Caco-2 (cell line): ENCODE measurements around the gene PKD2. TPM values are rescaled to one million over a fixed set of nuclear protein-coding genes. Genes with fewer than 3 reads are reported as not detected.

Source experiments
- BruUV-seq: library from RNA; stranded (reverse); fragments of 400-500 nt; replicated peaks from 2 replicates; lab custom pipeline; 2021; lab: Mats Ljungman, UMichigan
- CTCF ChIA-PET: fragments of 300-600 bp; sonication (Branson Sonifier 250); formaldehyde crosslinking; loops from one replicate; lab custom pipeline; 2022; ENCODE audit warnings: antibody characterized with exemption; lab: Charles Lee
- POLR2A ChIA-PET: fragments of 300-600 bp; sonication (Branson Sonifier 250); formaldehyde crosslinking; loops from one replicate; lab custom pipeline; 2022; ENCODE audit warnings: antibody characterized with exemption; lab: Charles Lee
- DNase-seq, 2 experiments: peaks; one replicate each; pipeline versions ENCODE4 v3.0.0 to v3.0.0-alpha.2; 2020 to 2022
- H3K27me3 ChIP-seq: replicated peaks from 2 replicates; pipeline ENCODE4 v1.6.0; 2011; ENCODE audit warnings: low read length; ENCODE audit not compliant: control insufficient read depth, insufficient read depth
- H3K36me3 ChIP-seq: 2 replicates; pipeline ENCODE4 v1.5.1; 2011; ENCODE audit warnings: low read length; ENCODE audit not compliant: control insufficient read depth, insufficient read depth
- H3K4me1 ChIP-seq: fragments of 250-450 bp; sonication (Bioruptor Pico); 2 replicates; pipeline ENCODE4 v1.5.1; 2020; ENCODE audit warnings: mild to moderate bottlenecking
- H3K4me3 ChIP-seq: 2 replicates; pipeline ENCODE4 v1.5.1; 2011; ENCODE audit warnings: low read depth, mild to moderate bottlenecking, control low read depth, low read length
- H3K9me3 ChIP-seq: fragments of 250-450 bp; sonication (Bioruptor Pico); 2 replicates; pipeline ENCODE4 v1.5.1; 2020; ENCODE audit warnings: mild to moderate bottlenecking, moderate library complexity
- H3K27ac Mint-ChIP-seq: one replicate; pipeline ENCODE4 v1.8.0; 2022; ENCODE audit warnings: mixed read lengths; ENCODE audit not compliant: unreplicated experiment
- H3K27me3 Mint-ChIP-seq: one replicate; pipeline ENCODE4 v1.8.0; 2022; ENCODE audit warnings: mixed read lengths; ENCODE audit not compliant: insufficient read depth, unreplicated experiment
- H3K36me3 Mint-ChIP-seq: one replicate; pipeline ENCODE4 v1.8.0; 2022; ENCODE audit warnings: mild to moderate bottlenecking, mixed read lengths; ENCODE audit not compliant: insufficient read depth, unreplicated experiment
- H3K4me1 Mint-ChIP-seq: one replicate; pipeline ENCODE4 v1.8.0; 2022; ENCODE audit warnings: low read depth, mixed read lengths; ENCODE audit not compliant: unreplicated experiment
- H3K4me3 Mint-ChIP-seq: one replicate; pipeline ENCODE4 v1.8.0; 2022; ENCODE audit warnings: mild to moderate bottlenecking, moderate library complexity, mixed read lengths; ENCODE audit not compliant: unreplicated experiment
- H3K9me3 Mint-ChIP-seq: one replicate; pipeline ENCODE4 v1.8.0; 2022; ENCODE audit warnings: mixed read lengths; ENCODE audit not compliant: unreplicated experiment
- CTCF ChIP-seq, 2 experiments: fragments of 200-600 bp in 1 of 2; IDR thresholded peaks; 1 replicate in 1 of 2; 2 replicates in 1 of 2; pipeline versions ENCODE4 v1.5.1 to v1.8.0; 2011 to 2022; ENCODE audit warnings: antibody characterized with exemption in 1 of 2, control low read depth in 1 of 2, inconsistent platforms in 1 of 2, low read depth in 1 of 2, low read length in 1 of 2, mild to moderate bottlenecking in 1 of 2, moderate library complexity in 1 of 2; ENCODE audit not compliant: insufficient read depth in 1 of 2, severe bottlenecking in 1 of 2, unreplicated experiment in 1 of 2
- intact Hi-C: fragments of 100-400 bp; cut with micrococcal nuclease; formaldehyde crosslinking; loops from one replicate; pipeline ENCODE4 v1.10.0; 2022; ENCODE audit not compliant: unreplicated experiment
- total RNA-seq: library from RNA; stranded (reverse); gene quantifications from 2 replicates; pipeline ENCODE4 v1.2.3, GENCODE V29; 2022

PKD2 gene
- total RNA-seq, 1 experiment from 2014 or later = 7.3 TPM

DNA sequence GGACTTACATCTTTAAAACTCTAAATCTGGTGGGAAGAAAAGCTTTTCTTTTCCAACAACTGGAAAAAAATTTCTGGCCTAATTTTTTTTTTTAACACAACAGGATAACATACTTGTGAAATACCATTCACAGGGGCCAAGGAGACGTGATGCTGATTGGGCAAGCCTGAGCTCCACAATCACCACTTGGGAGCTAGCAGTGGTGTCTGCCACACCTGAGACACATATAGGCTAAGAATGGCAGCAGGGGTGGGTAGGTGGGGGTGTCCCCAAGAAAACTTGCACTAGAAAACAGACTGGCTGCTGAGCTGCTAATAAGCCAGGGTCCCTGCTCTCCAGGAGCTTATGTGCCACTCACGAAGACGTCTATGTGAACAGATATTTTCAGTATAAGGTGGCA, 5.6 kb upstream of the PKD2 start:
- Mint-ChIP-seq H3K4me3 (no peak overlapping the region), H3K36me3 (no peaks in the 10 kb centered on the region), H3K9me3 (no peaks in the 10 kb centered on the region), H3K27me3 (peaks cover 12% of the 10 kb centered on the region), H3K4me1 (peaks cover 7% of the 10 kb centered on the region), H3K27ac (no peak overlapping the region)
- BruUV-seq = no TSS peak
- ChIA-PET CTCF (no interaction called here), POLR2A (no interaction called here)
- Histone ChIP-seq H3K4me3 (no peak overlapping the region), H3K27me3 (no peaks in the 10 kb centered on the region), H3K9me3 (no peaks in the 10 kb centered on the region), H3K36me3 (no peaks in the 10 kb centered on the region), H3K4me1 (no peaks in the 10 kb centered on the region)
- no peak for DNase-seq
- no peak for TF ChIP-seq CTCF (IDR thresholded peaks at IDR 0.05; ENCODE audit: insufficient read depth in 1 of 2, low read depth in 1 of 2, low read length in 1 of 2, severe bottlenecking in 1 of 2, unreplicated experiment in 1 of 2)
- intact Hi-C loops = no loop called here

GRCh38 chr4:88002786-88003185, 4.6 kb upstream of the PKD2 start:
- no peak for TF ChIP-seq CTCF (IDR thresholded peaks at IDR 0.05; ENCODE audit: insufficient read depth in 1 of 2, low read depth in 1 of 2, low read length in 1 of 2, severe bottlenecking in 1 of 2, unreplicated experiment in 1 of 2)
- Mint-ChIP-seq H3K27ac (no peak overlapping the region), H3K36me3 (no peaks in the 10 kb centered on the region), H3K9me3 (no peaks in the 10 kb centered on the region), H3K27me3 (peaks cover 12% of the 10 kb centered on the region), H3K4me3 (no peak overlapping the region), H3K4me1 (peaks cover 7% of the 10 kb centered on the region)
- no peaks in the 10 kb centered on the region for H3K27me3 ChIP-seq
- intact Hi-C loops = no loop called here
- no TSS peak for BruUV-seq
- no peak for DNase-seq
- no peaks in the 10 kb centered on the region for H3K9me3 ChIP-seq
- H3K4me3 ChIP-seq = no peak overlapping the region
- CTCF ChIA-PET = no interaction called here
- POLR2A ChIA-PET = no interaction called here
- no peaks in the 10 kb centered on the region for H3K4me1 ChIP-seq
- H3K36me3 ChIP-seq = no peaks in the 10 kb centered on the region

- Mint-ChIP-seq H3K36me3 (no peaks in the 10 kb centered on the region), H3K4me1 (peaks cover 7% of the 10 kb centered on the region), H3K27me3 (peaks cover 12% of the 10 kb centered on the region), H3K27ac (no peak overlapping the region), H3K9me3 (no peaks in the 10 kb centered on the region), H3K4me3 (no peak overlapping the region)
- no TSS peak for BruUV-seq
- no peaks in the 10 kb centered on the region for H3K9me3 ChIP-seq
- no peak for TF ChIP-seq CTCF (IDR thresholded peaks at IDR 0.05; ENCODE audit: insufficient read depth in 1 of 2, low read depth in 1 of 2, low read length in 1 of 2, severe bottlenecking in 1 of 2, unreplicated experiment in 1 of 2)
- ChIA-PET CTCF (no interaction called here), POLR2A (no interaction called here)
- no peak for DNase-seq
- H3K4me3 ChIP-seq = no peak overlapping the region
- no peaks in the 10 kb centered on the region for H3K36me3 ChIP-seq
- H3K4me1 ChIP-seq = no peaks in the 10 kb centered on the region
- intact Hi-C loops = no loop called here
- no peaks in the 10 kb centered on the region for H3K27me3 ChIP-seq
Measured at GRCh38 chr4:88003261-88003660, 4.2 kb upstream of the PKD2 start.
